Type B pancreatic cell (in vitro differentiated cells): ENCODE data around the gene ZBTB21. TPM values are rescaled to one million over a fixed set of nuclear protein-coding genes. Genes with fewer than 3 reads are reported as not detected.
"Not testable (repeated sequence)": the region's sequence is repeated elsewhere in the genome, so short reads cannot be mapped to it uniquely, and the experiment has no call there.

Experiments used
- DNase-seq: peaks from one replicate; pipeline ENCODE4 v3.0.0; 2021; ENCODE audit warnings: mixed read lengths; ENCODE audit not compliant: unreplicated experiment; ENCODE audit errors: extremely low spot score
- H3K27ac Mint-ChIP-seq: 2 replicates; pipeline ENCODE4 v1.8.0; 2021; ENCODE audit warnings: mild to moderate bottlenecking, mixed read lengths
- H3K27me3 Mint-ChIP-seq: 2 replicates; pipeline ENCODE4 v1.8.0; 2021; ENCODE audit warnings: mixed read lengths
- H3K36me3 Mint-ChIP-seq: 2 replicates; pipeline ENCODE4 v1.8.0; 2021; ENCODE audit warnings: mixed read lengths
- H3K4me1 Mint-ChIP-seq: one replicate; pipeline ENCODE4 v1.8.0; 2021; ENCODE audit warnings: mixed read lengths; ENCODE audit not compliant: unreplicated experiment
- H3K4me3 Mint-ChIP-seq: 2 replicates; pipeline ENCODE4 v1.8.0; 2021; ENCODE audit warnings: mild to moderate bottlenecking, mixed read lengths
- H3K9me3 Mint-ChIP-seq: 2 replicates; pipeline ENCODE4 v1.8.0; 2021; ENCODE audit warnings: mixed read lengths
- CTCF ChIP-seq: fragments of 200-600 bp; sonication (generic); conservative IDR thresholded peaks from 2 replicates; pipeline ENCODE4 v1.5.0; 2021; ENCODE audit warnings: antibody characterized with exemption, mild to moderate bottlenecking
- total RNA-seq: library from RNA; stranded (reverse); gene quantifications from 2 replicates; pipeline ENCODE4 v1.2.1, GENCODE V29; 2021; ENCODE audit warnings: low replicate concordance

ZBTB21 gene
- total RNA-seq, 1 donor from 2014 or later: 19.9 TPM

GRCh38 chr21:41951876-41952567, 58.1 kb downstream of the ZBTB21 start:
- Mint-ChIP-seq H3K27ac (peak overlapping the region; percentile 60), H3K4me3 (peak overlapping the region; percentile 87), H3K9me3 (no peaks in the 10 kb centered on the region), H3K36me3 (no peaks in the 10 kb centered on the region), H3K27me3 (peaks cover 3% of the 10 kb centered on the region), H3K4me1 (peaks cover 24% of the 10 kb centered on the region)
- TF ChIP-seq CTCF: no peak
- no peak for DNase-seq

- no peak for TF ChIP-seq CTCF
- peaks cover 3% of the 10 kb centered on the region for H3K27me3 Mint-ChIP-seq
Observed at GRCh38 chr21:41950941-41951351, 59.2 kb downstream of the ZBTB21 start.

GRCh38 chr21:41949631-41950030, 60.5 kb downstream of the ZBTB21 start:
- not testable (repeated sequence) for H3K36me3 Mint-ChIP-seq, DNase-seq, H3K27me3 Mint-ChIP-seq, H3K9me3 Mint-ChIP-seq, H3K27ac Mint-ChIP-seq
- peaks cover 10% of the 10 kb centered on the region for H3K4me1 Mint-ChIP-seq
- peak overlapping the region; percentile 58 for H3K4me3 Mint-ChIP-seq

More at GRCh38 chr21:41950941-41951351, 59.2 kb downstream of the ZBTB21 start:
- peaks cover 18% of the 10 kb centered on the region for H3K4me1 Mint-ChIP-seq
- H3K9me3 Mint-ChIP-seq: no peaks in the 10 kb centered on the region
- H3K4me3 Mint-ChIP-seq: peak overlapping the region; percentile 60
- no peak for DNase-seq
- no peak overlapping the region for H3K27ac Mint-ChIP-seq
- no peaks in the 10 kb centered on the region for H3K36me3 Mint-ChIP-seq

GRCh38 chr21:41948901-41949300, 61.3 kb downstream of the ZBTB21 start:
- Mint-ChIP-seq H3K27me3 (peaks cover 3% of the 10 kb centered on the region), H3K36me3 (peaks cover 4% of the 10 kb centered on the region), H3K9me3 (no peaks in the 10 kb centered on the region), H3K4me1 (peaks cover 5% of the 10 kb centered on the region), H3K27ac (no peak overlapping the region), H3K4me3 (no peak overlapping the region)
- TF ChIP-seq CTCF: no peak
- DNase-seq: no peak

DNA sequence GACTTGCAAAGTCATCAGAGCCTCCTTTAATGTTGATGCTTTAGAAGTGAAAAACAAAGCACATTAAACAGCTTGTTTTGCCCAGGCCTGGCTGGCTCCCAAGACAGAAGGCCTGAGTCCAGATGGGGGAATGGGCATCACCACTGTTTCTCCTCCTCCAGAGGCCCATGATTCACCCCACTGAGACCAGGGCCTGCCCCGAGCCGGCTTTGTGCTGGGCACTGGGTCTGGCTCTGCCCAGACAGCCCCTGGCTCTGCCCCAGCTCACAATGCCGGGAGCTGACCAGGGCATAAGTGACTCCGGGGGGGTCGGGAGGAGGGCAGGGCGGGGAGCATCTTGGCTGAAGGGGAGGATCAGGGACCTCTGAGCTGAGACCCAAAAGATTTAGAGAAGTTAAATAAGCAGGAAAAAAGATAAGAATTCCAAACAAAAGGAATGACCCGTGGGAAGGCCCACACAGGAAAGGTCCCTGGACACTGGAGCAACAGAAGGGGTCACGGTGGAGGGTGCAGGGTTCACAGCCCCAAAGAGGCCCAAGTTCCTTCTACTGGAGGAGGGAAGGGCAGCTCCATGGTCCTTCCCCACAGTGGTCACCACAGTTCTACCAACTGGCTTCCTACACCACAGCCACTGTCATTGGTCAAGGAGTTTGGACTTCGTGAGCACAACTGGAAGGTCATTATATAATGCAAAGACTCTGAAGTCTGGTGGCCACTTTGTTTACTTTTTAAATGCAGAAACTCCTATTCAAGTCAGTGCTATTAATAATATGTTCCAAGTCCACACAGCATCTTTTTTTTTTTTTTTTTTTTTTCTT, 61.9 kb downstream of the ZBTB21 start:
- Mint-ChIP-seq H3K4me1 (peaks cover 5% of the 10 kb centered on the region), H3K27me3 (peaks cover 3% of the 10 kb centered on the region), H3K4me3 (no peak overlapping the region), H3K36me3 (peaks cover 4% of the 10 kb centered on the region), H3K9me3 (no peaks in the 10 kb centered on the region), H3K27ac (no peak overlapping the region)
- no peak for DNase-seq
- TF ChIP-seq CTCF: no peak

- no peak for TF ChIP-seq CTCF
- Mint-ChIP-seq H3K36me3 (peaks cover 4% of the 10 kb centered on the region), H3K27me3 (no peaks in the 10 kb centered on the region), H3K9me3 (no peaks in the 10 kb centered on the region), H3K4me3 (no peak overlapping the region), H3K27ac (no peak overlapping the region), H3K4me1 (no peaks in the 10 kb centered on the region)
- DNase-seq: no peak
Observed at GRCh38 chr21:41945982-41946381, 64.2 kb downstream of the ZBTB21 start.
